Endothelial cell of umbilical vein (primary cell): Measurements from ENCODE around the gene PPP2R2C.

Experiments used
- EZH2 ChIP-seq: IDR thresholded peaks from 2 replicates; pipeline ENCODE4 v1.6.1; 2012; ENCODE audit warnings: borderline replicate concordance, low read depth, mild to moderate bottlenecking, moderate library complexity, low read length, inconsistent platforms; ENCODE audit not compliant: severe bottlenecking
- FOS ChIP-seq: IDR thresholded peaks from 2 replicates; pipeline ENCODE4 v1.6.1; 2011; ENCODE audit warnings: mild to moderate bottlenecking, low read length, moderate library complexity, borderline replicate concordance; ENCODE audit not compliant: insufficient read depth
- JUN ChIP-seq: IDR thresholded peaks from 2 replicates; pipeline ENCODE4 v1.6.1; 2011; ENCODE audit warnings: borderline replicate concordance, low read depth; ENCODE audit not compliant: insufficient read length, insufficient read depth
- MAX ChIP-seq: IDR thresholded peaks from 2 replicates; pipeline ENCODE4 v1.6.1; 2011; ENCODE audit not compliant: insufficient read depth, insufficient read length
- MYC ChIP-seq: IDR thresholded peaks from one replicate; pipeline ENCODE4 v1.6.1; 2011; ENCODE audit warnings: mild to moderate bottlenecking, low read depth, low read length
- POLR2A ChIP-seq: IDR thresholded peaks from 2 replicates; pipeline ENCODE4 v1.6.1; 2012; ENCODE audit warnings: low read depth, mild to moderate bottlenecking, control low read depth, low read length
- TF ChIP-seq, protein P1 (sequence below), 2 donors: IDR thresholded peaks; 1 replicate in 1 of 2; 2 replicates in 1 of 2; pipeline ENCODE4 v1.5.1; 2011; ENCODE audit warnings: low read length in 2 of 2, mild to moderate bottlenecking in 2 of 2, moderate library complexity in 2 of 2, control low read depth in 1 of 2, inconsistent platforms in 1 of 2, low read depth in 1 of 2; ENCODE audit not compliant: insufficient read depth in 1 of 2; ENCODE audit errors: extremely low read depth in 1 of 2

- TF ChIP-seq, protein P1, sequence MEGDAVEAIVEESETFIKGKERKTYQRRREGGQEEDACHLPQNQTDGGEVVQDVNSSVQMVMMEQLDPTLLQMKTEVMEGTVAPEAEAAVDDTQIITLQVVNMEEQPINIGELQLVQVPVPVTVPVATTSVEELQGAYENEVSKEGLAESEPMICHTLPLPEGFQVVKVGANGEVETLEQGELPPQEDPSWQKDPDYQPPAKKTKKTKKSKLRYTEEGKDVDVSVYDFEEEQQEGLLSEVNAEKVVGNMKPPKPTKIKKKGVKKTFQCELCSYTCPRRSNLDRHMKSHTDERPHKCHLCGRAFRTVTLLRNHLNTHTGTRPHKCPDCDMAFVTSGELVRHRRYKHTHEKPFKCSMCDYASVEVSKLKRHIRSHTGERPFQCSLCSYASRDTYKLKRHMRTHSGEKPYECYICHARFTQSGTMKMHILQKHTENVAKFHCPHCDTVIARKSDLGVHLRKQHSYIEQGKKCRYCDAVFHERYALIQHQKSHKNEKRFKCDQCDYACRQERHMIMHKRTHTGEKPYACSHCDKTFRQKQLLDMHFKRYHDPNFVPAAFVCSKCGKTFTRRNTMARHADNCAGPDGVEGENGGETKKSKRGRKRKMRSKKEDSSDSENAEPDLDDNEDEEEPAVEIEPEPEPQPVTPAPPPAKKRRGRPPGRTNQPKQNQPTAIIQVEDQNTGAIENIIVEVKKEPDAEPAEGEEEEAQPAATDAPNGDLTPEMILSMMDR (IDR thresholded peaks at IDR 0.05; ENCODE audit: extremely low read depth in 1 of 2, insufficient read depth in 1 of 2, low read depth in 1 of 2, low read length in 2 of 2): no peak
- TF ChIP-seq FOS (no peak), JUN (no peak), POLR2A (no peak), MYC (no peak), EZH2 (no peak), MAX (no peak)
These were observed 20.1 kb downstream of the PPP2R2C start for GRCh38 chr4:6452116-6452896.
